Suprapubic skin (tissue), 4 donors: Measurements from ENCODE around the gene MGAT4C.

ENCODE experiments used
- EP300 ChIP-seq: sonication (generic); formaldehyde crosslinking; IDR thresholded peaks from one replicate; pipeline ENCODE4 v1.6.1; 2017; ENCODE audit warnings: antibody characterized with exemption
- POLR2A ChIP-seq, 2 donors: fragments of 450-650 bp; IDR thresholded peaks; one replicate each; pipeline ENCODE4 v1.6.1; 2017; ENCODE audit warnings: antibody characterized with exemption in 2 of 2, mild to moderate bottlenecking in 2 of 2, moderate library complexity in 2 of 2
- POLR2AphosphoS5 ChIP-seq, 3 donors: sonication (generic); formaldehyde crosslinking; IDR thresholded peaks; one replicate each; pipeline ENCODE4 v1.6.1; 2017; ENCODE audit warnings: antibody characterized with exemption in 3 of 3
- TF ChIP-seq, protein P1 (sequence below), 2 donors: fragments of 200-600 bp in 1 of 2; fragments of 450-650 bp in 1 of 2; sonication (generic) in 1 of 2; IDR thresholded peaks; one replicate each; pipeline ENCODE4 v1.5.1; 2016 to 2019; ENCODE audit warnings: antibody characterized with exemption in 2 of 2, mild to moderate bottlenecking in 1 of 2, moderate library complexity in 1 of 2

DNA sequence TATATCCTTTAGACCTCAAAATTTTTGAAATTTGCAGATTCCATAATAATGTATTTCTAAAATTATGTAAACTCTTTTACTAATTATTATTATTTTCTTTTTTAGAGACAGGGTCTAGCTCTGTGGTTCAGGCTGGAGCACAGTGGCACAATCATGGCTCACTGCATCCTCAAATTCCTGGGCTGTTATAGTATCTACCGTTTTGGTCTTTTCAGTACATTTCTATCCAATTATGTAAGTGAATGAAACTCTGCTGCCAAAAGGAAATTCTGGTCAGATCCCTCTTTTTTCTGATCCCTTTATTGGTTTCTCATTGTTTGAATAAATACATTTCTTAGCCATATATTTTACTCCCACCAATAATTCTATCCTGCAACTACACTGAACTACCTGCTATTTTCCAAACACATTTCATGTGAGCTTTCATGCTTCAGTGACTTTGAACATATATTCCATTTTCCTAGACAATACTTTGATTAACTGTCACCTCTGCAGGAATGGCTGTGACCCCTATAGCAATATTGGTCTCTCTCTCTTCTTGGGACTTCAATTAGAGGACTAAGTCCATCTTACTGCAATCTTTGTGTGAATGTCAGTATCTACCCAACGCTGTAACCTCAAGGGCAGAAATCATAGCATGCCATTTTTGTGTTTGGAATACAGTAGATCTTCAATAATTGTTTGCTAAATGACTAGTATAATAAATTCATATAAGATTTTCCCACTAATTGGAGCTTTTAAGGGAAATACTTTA lies 198.9 kb downstream of the MGAT4C start:
- TF ChIP-seq, protein P1, sequence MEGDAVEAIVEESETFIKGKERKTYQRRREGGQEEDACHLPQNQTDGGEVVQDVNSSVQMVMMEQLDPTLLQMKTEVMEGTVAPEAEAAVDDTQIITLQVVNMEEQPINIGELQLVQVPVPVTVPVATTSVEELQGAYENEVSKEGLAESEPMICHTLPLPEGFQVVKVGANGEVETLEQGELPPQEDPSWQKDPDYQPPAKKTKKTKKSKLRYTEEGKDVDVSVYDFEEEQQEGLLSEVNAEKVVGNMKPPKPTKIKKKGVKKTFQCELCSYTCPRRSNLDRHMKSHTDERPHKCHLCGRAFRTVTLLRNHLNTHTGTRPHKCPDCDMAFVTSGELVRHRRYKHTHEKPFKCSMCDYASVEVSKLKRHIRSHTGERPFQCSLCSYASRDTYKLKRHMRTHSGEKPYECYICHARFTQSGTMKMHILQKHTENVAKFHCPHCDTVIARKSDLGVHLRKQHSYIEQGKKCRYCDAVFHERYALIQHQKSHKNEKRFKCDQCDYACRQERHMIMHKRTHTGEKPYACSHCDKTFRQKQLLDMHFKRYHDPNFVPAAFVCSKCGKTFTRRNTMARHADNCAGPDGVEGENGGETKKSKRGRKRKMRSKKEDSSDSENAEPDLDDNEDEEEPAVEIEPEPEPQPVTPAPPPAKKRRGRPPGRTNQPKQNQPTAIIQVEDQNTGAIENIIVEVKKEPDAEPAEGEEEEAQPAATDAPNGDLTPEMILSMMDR (IDR thresholded peaks at IDR 0.05) = no peak
- TF ChIP-seq POLR2AphosphoS5 (IDR thresholded peaks at IDR 0.05) (no peak), EP300 (no peak), POLR2A (IDR thresholded peaks at IDR 0.05) (no peak)
